OCI-LY7 (cell line): ENCODE data around the gene SMYD4.

Experiments used
- CTCF ChIP-seq: fragments of 200-600 bp; sonication (generic); conservative IDR thresholded peaks from 2 replicates; pipeline ENCODE4 v1.5.1; 2014; ENCODE audit warnings: mild to moderate bottlenecking, antibody characterized with exemption, low read length, moderate library complexity, mixed read lengths
- EZH2phosphoT487 ChIP-seq: fragments of 200-600 bp; sonication (generic); IDR thresholded peaks from 2 replicates; pipeline ENCODE4 v1.6.1; 2018; ENCODE audit warnings: low read depth, borderline replicate concordance, mild to moderate bottlenecking, mixed run types, antibody characterized with exemption, low read length, moderate library complexity, mixed read lengths

DNA sequence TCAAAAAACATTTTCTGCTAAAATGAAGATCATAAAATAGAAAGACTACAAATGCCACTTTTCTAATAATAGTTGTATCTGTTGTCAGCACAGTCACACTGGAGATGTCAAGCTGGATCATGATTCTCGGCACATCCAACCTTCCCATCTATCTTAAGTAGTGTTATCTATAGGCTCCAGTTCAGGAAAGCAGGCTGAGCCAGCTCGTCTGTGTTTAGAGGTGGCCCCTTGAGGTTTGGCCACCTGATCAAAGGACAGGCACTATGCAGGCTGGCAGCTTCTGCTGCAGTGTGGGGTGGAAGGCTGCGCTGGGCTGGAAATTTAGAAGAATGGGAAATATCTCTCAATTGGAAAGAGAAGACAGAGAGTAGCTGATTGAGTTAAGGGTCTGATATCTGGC, 32.4 kb downstream of the SMYD4 start:
- TF ChIP-seq CTCF = no peak
- TF ChIP-seq EZH2phosphoT487 = no peak
